Tibial nerve (tissue), 3 donors: ENCODE data around the gene NFS1.

Experiments used
- CTCF ChIP-seq, 5 experiments: fragments of 200-600 bp in 3 of 5; fragments of 450-650 bp in 2 of 5; sonication (generic) in 3 of 5; IDR thresholded peaks; one replicate each; pipeline ENCODE4 v1.5.1; 2016 to 2019; ENCODE audit warnings: antibody characterized with exemption in 5 of 5, mild to moderate bottlenecking in 3 of 5, moderate library complexity in 2 of 5
- POLR2A ChIP-seq, 2 donors: fragments of 450-650 bp; IDR thresholded peaks; one replicate each; pipeline ENCODE4 v1.6.1; 2017; ENCODE audit warnings: antibody characterized with exemption in 2 of 2, mild to moderate bottlenecking in 2 of 2, moderate library complexity in 2 of 2

DNA sequence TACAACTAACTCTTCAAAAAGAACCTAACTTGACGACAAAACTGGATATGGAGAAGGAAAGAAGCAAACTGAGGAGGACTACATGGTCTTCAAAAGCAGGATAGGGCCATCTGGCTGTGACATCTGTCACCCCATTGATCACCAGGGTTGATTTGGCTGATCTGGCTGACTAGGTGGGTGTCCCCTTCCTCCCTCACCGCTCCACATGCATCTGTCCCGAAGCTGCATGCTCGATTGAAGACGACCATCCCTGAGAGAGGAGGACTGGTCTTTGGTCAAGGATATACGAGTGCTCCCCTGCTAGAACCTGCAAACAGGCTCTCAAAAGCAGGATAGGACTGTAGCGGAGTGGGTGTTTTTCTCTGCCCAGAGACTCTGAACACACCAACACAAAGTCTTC lies 56.1 kb downstream of the NFS1 start:
- no peak for TF ChIP-seq POLR2A (IDR thresholded peaks at IDR 0.05)
- TF ChIP-seq CTCF (IDR thresholded peaks at IDR 0.05) = no peak
